NOMO-1 treated with dmso at 0.1 percent for 144 hours (cell line): ENCODE results near the gene ATG13.

Experiments
- DNase-seq: peaks from one replicate; lab custom pipeline; 2025; ENCODE audit not compliant: unreplicated experiment; lab: John Stamatoyannopoulos, UW

Gene ATG13

DNA sequence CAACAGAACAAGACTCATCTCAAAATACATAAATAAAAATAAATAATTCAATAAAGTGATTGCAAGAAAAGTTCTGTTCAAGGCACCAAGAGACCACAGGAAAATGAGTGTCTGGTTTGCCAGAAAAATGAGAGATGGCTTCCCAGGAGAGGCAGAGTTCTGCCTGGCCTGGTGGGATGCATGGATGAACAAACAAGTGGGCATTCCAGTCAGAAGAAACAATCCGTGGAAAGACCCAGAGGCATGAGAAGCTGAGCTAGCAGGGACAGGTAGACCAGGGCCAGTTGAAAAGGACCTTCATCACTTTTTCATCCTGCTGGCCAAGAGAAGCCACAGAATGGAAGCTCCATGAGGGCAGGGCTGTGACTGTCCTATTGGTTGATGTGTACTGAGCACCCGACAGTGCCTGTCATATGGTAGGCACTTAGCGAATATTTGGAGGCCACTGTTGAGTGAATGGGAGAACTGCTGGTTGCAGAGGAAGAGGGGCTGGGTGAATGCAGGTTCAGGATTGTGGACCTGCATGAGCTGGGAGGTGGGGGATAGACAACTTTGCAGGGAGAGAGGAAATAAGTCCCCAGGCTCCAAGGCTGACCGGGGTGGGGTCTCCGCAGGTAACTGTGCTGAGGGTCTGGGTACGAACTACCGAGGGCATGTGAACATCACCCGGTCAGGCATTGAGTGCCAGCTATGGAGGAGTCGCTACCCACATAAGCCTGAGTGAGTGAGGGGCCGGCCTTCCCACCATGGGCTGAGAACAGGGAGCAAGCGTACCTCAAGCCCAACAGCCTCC is 105.4 kb downstream of the ATG13 start:
- DNase-seq: no peak

DNA sequence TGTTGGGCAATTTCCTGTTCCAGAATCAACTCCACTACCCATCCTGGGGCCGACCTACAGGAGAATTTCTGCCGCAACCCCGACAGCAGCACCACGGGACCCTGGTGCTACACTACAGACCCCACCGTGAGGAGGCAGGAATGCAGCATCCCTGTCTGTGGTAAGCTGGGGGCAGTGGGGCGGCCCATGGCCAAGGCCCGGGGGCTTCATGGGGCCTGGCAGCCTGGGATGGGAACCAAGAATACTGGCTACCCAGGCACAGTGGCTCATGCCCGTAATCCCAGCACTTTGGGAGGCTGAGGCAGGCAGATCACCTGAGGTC is 106.0 kb downstream of the ATG13 start:
- no peak for DNase-seq

DNA sequence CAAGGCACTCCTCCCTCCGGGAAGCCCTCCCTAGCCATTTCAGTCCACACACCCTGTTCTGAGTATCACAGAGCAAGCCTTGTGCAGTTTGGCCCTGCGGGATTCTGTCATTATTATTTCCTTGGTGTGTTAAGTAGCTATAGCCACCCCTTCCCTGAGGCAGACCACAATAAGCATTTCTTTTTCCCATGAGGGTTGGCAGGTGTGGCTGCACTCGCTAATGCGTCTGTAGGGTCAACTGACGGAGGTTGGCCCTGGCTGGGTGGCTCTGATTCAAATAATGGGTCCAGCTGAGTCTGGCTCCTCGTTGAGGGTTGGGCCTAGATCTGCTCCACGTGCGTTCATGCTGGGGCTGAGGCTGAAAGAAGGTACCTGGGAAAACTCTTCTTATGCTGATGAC is 106.7 kb downstream of the ATG13 start:
- no peak for DNase-seq
